Pancreas (tissue), 10 donors: ENCODE data around the gene MANBA. TPM values are rescaled to one million over a fixed set of nuclear protein-coding genes. Genes with fewer than 3 reads are reported as not detected.
A peak's percentile ranks its signal among the peaks of the same experiment; 100 is the strongest.
"Not testable (repeated sequence)": the region's sequence is repeated elsewhere in the genome, so short reads cannot be mapped to it uniquely, and the experiment has no call there.

Source experiments
- ATAC-seq, 4 donors: fragments of 200-7000 bp; cut with Tn5 transposase; one replicate each; pipeline versions ENCODE4 v1.8.0 to v1.9.1; 2020; ENCODE audit warnings: mild to moderate bottlenecking in 4 of 4, moderate library complexity in 4 of 4
- DNase-seq, 6 donors: peaks; one replicate each; pipeline ENCODE4 v3.0.0-alpha.2; 2020
- FAIRE-seq: peaks from 2 replicates; lab custom pipeline; 2012; peaks lifted over from hg19 to GRCh38; lab: Jason Lieb, UNC
- H3K27ac ChIP-seq, 4 donors: fragments of 200-600 bp; sonication (generic); 1 replicate in 3 of 4; 2 replicates in 1 of 4; pipeline versions ENCODE4 v1.5.0 to v1.8.0; 2020
- H3K27me3 ChIP-seq, 4 donors: fragments of 200-600 bp; one replicate each; pipeline ENCODE4 v1.8.0; 2021
- H3K36me3 ChIP-seq, 3 donors: fragments of 200-600 bp; sonication (generic) in 1 of 3; one replicate each; pipeline versions ENCODE4 v1.5.0 to v1.8.0; 2020 to 2021
- H3K4me1 ChIP-seq, 3 donors: fragments of 200-600 bp; one replicate each; pipeline ENCODE4 v1.8.0; 2021
- H3K4me3 ChIP-seq, 4 donors: fragments of 200-600 bp; sonication (generic) in 2 of 4; one replicate each; pipeline versions ENCODE4 v1.5.0 to v1.8.0; 2020 to 2021
- H3K9me3 ChIP-seq, 4 donors: fragments of 200-600 bp; one replicate each; pipeline ENCODE4 v1.8.0; 2021
- WGBS, 2 donors: extraction: QIAGEN DNeasy Blood & Tissue Kit; methylation state at CpG; one replicate each; pipeline ENCODE4 v1.1.7; 2013; 5-methylcytosine and 5-hydroxymethylcytosine counted together
- intact Hi-C, 3 donors: fragments of 100-400 bp; cut with DNase I; formaldehyde crosslinking; loops; one replicate each; pipeline versions ENCODE4 v1.11.1 to v1.14.2; 2022
- polyA plus RNA-seq, 2 donors: library from polyadenylated mRNA; stranded (reverse); fragments of 200-250 nt; gene quantifications; one replicate each; pipeline ENCODE4 v1.2.3, GENCODE V29; 2013
- total RNA-seq, 6 donors: library from RNA; stranded (reverse); fragmentation: NEBNext Ultra II Directional in 4 of 6; extraction: Animal tissue kit (Norgen Biotek cat#: 25700) in 4 of 6; gene quantifications; one replicate each; pipeline versions ENCODE4 v1.2.1 to v1.2.4, GENCODE V29; 2021 to 2023
- TF ChIP-seq, protein P1 (sequence below), 4 donors: fragments of 200-600 bp; sonication (generic) in 3 of 4; IDR thresholded peaks; one replicate each; pipeline versions ENCODE4 v1.5.0 to v1.8.0; 2021; ENCODE audit warnings: antibody characterized with exemption in 4 of 4
- donor health status: healthy with polysubstance abuse.
- donor health status: DM: no; HTN: no; CAD: no; lungs with moderate emphysema.
- donor health status: DM: no; HTN: no; CAD: no.
- donor health status: control.
- donor health status: control.
- donor health status: Bipolar disorder and iron deficiency.
- donor health status: DM: yes; HTN: yes; CAD: no.
- donor health status: DM: no; HTN: no; CAD: no.
- donor health status: DM: no; HTN: no; CAD: no.
- donor health status: DM: yes; HTN: yes; CAD: no.

MANBA gene
- total and polyA plus RNA-seq, 8 donors: 7.8 to 22.0 (median 10.7) TPM

- ATAC-seq: peak in 3 of 4 donors; percentile 14 to 76 (median 74)
- H3K4me1 ChIP-seq: no peaks in the 10 kb centered on the region
Observed at GRCh38 chr4:102734591-102735385, 26.0 kb downstream of the MANBA start.

DNA sequence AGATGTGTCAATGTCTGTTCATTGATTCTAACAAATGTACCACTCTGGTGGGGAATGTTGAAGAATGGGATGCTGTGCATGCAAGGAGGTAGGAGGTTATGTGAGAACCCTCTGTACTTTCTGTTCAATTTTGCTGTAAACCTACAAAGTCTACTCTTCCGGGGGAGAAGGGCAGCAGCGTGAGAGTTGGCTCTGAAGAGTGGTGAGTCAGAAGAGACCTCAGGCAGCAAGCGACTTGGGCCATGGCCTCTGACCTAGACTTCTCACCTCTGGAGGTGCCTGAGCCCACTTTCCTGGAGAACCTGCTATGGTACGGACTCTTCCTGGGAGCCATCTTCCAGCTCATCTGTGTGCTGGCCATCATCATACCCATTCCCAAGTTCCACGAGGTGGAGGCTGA, 26.7 kb downstream of the MANBA start:
- Histone ChIP-seq H3K27me3 (no peaks in the 10 kb centered on the region), H3K27ac (no peak overlapping the region), H3K4me1 (no peaks in the 10 kb centered on the region), H3K4me3 (no peak overlapping the region), H3K36me3 (no peaks in the 10 kb centered on the region), H3K9me3 (no peaks in the 10 kb centered on the region)
- intact Hi-C loops: no loop called here
- no peak for DNase-seq
- WGBS, 2 donors: 92 to 93% methylated on average over 5 of the region's 5 CpGs
- ATAC-seq: no peak
- no peak for FAIRE-seq
- TF ChIP-seq, protein P1, sequence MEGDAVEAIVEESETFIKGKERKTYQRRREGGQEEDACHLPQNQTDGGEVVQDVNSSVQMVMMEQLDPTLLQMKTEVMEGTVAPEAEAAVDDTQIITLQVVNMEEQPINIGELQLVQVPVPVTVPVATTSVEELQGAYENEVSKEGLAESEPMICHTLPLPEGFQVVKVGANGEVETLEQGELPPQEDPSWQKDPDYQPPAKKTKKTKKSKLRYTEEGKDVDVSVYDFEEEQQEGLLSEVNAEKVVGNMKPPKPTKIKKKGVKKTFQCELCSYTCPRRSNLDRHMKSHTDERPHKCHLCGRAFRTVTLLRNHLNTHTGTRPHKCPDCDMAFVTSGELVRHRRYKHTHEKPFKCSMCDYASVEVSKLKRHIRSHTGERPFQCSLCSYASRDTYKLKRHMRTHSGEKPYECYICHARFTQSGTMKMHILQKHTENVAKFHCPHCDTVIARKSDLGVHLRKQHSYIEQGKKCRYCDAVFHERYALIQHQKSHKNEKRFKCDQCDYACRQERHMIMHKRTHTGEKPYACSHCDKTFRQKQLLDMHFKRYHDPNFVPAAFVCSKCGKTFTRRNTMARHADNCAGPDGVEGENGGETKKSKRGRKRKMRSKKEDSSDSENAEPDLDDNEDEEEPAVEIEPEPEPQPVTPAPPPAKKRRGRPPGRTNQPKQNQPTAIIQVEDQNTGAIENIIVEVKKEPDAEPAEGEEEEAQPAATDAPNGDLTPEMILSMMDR (IDR thresholded peaks at IDR 0.05): no peak

More at GRCh38 chr4:102734591-102735385, 26.0 kb downstream of the MANBA start:
- DNase-seq (no peak), FAIRE-seq (no peak)
- Histone ChIP-seq H3K27me3 (no peaks in the 10 kb centered on the region), H3K9me3 (no peaks in the 10 kb centered on the region), H3K27ac (no peak overlapping the region), H3K36me3 (no peaks in the 10 kb centered on the region), H3K4me3 (no peak overlapping the region)
- WGBS, 2 donors: 70 to 78% methylated on average over 4 to 5 of the region's 5 CpGs
- TF ChIP-seq, protein P1 (IDR thresholded peaks at IDR 0.05): no peak
- intact Hi-C loops: no loop called here

DNA sequence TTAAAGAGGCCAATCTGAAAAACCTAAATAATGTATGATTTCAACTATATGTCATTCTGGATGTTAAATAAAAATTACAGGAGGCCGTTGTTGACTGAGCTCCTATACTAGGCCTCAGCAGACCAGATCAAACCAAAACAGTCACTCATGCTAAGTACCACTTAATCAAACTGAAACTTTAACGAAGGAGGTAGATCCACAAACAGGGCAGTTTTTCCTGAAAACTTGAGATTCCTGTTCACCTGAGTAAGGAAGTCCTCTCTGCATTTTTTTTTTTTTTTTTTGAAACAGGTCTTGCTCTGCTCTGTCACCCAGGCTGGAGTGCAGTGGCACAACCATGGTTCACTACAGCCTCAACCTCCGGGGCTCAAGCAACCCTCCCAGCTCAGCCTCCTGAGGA, 27.7 kb downstream of the MANBA start:
- Histone ChIP-seq H3K9me3 (no peaks in the 10 kb centered on the region), H3K4me3 (no peak overlapping the region), H3K27ac (no peak overlapping the region), H3K27me3 (no peaks in the 10 kb centered on the region), H3K36me3 (no peaks in the 10 kb centered on the region), H3K4me1 (no peaks in the 10 kb centered on the region)
- WGBS, 2 donors: 90 to 92% methylated on average over 3 of the region's 3 CpGs
- ATAC-seq (no peak), FAIRE-seq (no peak), DNase-seq (no peak)
- TF ChIP-seq, protein P1 (IDR thresholded peaks at IDR 0.05): no peak
- intact Hi-C loops: no loop called here

GRCh38 chr4:102732678-102733077, 28.1 kb downstream of the MANBA start:
- no peak for DNase-seq
- H3K4me3 ChIP-seq: no peak overlapping the region
- no peaks in the 10 kb centered on the region for H3K9me3 ChIP-seq
- no peak for FAIRE-seq
- H3K36me3 ChIP-seq: no peaks in the 10 kb centered on the region
- H3K27me3 ChIP-seq: no peaks in the 10 kb centered on the region
- 75 to 86% methylated on average over 5 of the region's 5 CpGs for WGBS, 2 donors
- no peak for ATAC-seq
- intact Hi-C loops: no loop called here
- H3K4me1 ChIP-seq: no peaks in the 10 kb centered on the region
- TF ChIP-seq, protein P1 (IDR thresholded peaks at IDR 0.05): no peak
- H3K27ac ChIP-seq: no peak overlapping the region

DNA sequence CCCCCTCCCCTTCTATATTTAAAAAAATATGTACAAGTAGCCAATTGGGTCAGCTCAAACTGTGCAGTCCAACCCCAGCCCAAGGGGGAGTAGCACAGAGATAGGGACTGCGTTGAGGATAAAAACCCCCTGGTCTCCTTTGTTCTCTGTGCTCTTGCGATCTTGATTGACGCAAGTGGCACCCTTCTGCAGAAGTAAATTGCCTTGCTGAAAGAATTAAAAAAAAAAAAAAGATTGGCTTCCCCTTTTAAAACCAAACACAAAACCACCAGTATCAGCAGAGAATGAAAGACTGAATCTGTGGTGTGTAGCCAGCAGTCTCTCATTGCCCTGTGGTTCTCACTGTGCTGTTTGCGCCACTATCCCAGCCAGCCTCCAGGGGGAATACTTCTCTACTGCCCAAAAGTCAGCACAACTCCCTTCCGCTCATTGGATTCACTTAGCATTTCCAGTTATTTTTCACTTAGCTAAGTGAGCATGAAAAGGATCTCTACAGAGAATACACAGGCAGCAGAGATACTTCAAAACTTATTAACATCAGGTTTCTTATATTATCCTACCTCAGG, 29.7 kb downstream of the MANBA start:
- ATAC-seq (no peak), FAIRE-seq (no peak), DNase-seq (no peak)
- H3K27ac ChIP-seq: no peak overlapping the region
- no peak overlapping the region for H3K4me3 ChIP-seq
- intact Hi-C loops: no loop called here
- TF ChIP-seq, protein P1 (IDR thresholded peaks at IDR 0.05): no peak
- no peaks in the 10 kb centered on the region for H3K27me3 ChIP-seq
- no peaks in the 10 kb centered on the region for H3K9me3 ChIP-seq
- peaks cover 0 to 3% (median 0%) of the 10 kb centered on the region in 3 donors for H3K4me1 ChIP-seq
- H3K36me3 ChIP-seq: no peaks in the 10 kb centered on the region
- WGBS, 2 donors: 98 to 99% methylated on average over 5 of the region's 5 CpGs

DNA sequence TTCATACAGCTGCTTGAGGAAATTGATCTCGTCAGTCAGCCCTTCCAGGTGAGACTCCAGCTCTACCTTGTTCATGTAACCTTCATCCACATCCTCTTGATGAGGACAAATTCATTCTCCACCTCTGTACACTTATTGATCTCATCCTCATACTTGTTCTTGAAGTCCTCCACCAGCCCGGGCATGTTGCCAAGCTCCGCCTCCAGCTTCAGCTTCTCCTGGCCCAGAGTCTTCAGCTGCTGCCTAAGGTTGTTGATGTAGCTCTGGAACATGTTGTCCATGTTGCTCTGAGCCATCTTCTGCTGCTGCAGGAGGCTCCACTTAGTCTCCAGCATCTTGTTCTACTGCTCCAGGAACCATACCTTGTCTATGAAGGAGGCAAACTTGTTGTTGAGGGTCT, 31.3 kb downstream of the MANBA start:
- H3K27ac ChIP-seq, H3K9me3 ChIP-seq, H3K4me3 ChIP-seq, H3K36me3 ChIP-seq, H3K27me3 ChIP-seq, intact Hi-C loops, ATAC-seq, FAIRE-seq, H3K4me1 ChIP-seq: not testable (repeated sequence)
- WGBS, 2 donors: 63 to 67% methylated on average over 3 of the region's 3 CpGs
- DNase-seq: peak in 5 of 6 donors; percentile 30 to 77 (median 69)

DNA sequence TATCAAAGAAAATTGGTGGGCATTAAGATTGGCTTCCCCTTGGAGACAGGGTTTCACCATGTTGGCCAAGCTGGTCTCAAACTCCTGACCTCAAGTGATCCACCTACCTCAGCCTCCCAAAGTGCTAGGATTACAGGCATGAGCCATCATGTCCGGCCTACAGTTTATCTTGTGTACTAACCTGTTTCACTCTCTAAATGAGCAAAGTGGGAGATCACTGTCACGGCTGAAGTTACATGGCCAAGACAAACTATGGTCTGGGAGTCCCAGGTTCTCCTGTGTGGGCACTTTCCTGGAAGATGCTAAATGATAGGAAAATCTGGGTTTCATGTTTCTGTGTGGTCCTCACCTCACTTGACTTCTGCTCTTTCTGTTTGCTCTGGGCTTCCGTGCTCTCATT, 33.8 kb downstream of the MANBA start:
- intact Hi-C loops, ATAC-seq, H3K4me1 ChIP-seq, FAIRE-seq, H3K36me3 ChIP-seq, DNase-seq, H3K27me3 ChIP-seq, H3K27ac ChIP-seq, H3K9me3 ChIP-seq, H3K4me3 ChIP-seq: not testable (repeated sequence)
- 89 to 94% methylated on average over 3 of the region's 3 CpGs for WGBS, 2 donors
